WTC11 (cell line): Measurements from ENCODE around the gene PDIA6. TPM values are rescaled to one million over a fixed set of nuclear protein-coding genes. Genes with fewer than 3 reads are reported as not detected.

Source experiments
- ATAC-seq: fragments of 200-7000 bp; cut with Tn5 transposase; 2 replicates; pipeline ENCODE4 v1.10.0; 2021; ENCODE audit warnings: mild to moderate bottlenecking, moderate library complexity
- CTCF ChIA-PET: fragments of 300-600 bp; sonication (Branson Sonifier 250); formaldehyde crosslinking; loops from one replicate; lab custom pipeline; 2021; ENCODE audit warnings: antibody characterized with exemption; lab: Charles Lee
- POLR2A ChIA-PET: fragments of 350-600 bp; sonication (Branson Sonifier 250); formaldehyde crosslinking; loops from one replicate; lab custom pipeline; 2021; ENCODE audit warnings: antibody characterized with exemption; lab: Charles Lee
- DNase-seq: peaks from one replicate; pipeline ENCODE4 v3.0.0; 2021; ENCODE audit warnings: low spot score
- H3K27ac Mint-ChIP-seq: 2 replicates; pipeline ENCODE4 v1.8.0; 2021; ENCODE audit warnings: mixed read lengths
- H3K27me3 Mint-ChIP-seq: 2 replicates; pipeline ENCODE4 v1.8.0; 2021; ENCODE audit warnings: low read depth, mild to moderate bottlenecking, moderate library complexity, mixed read lengths
- H3K36me3 Mint-ChIP-seq: 2 replicates; pipeline ENCODE4 v1.8.0; 2021; ENCODE audit warnings: mixed read lengths
- H3K4me1 Mint-ChIP-seq: 2 replicates; pipeline ENCODE4 v1.8.0; 2022; ENCODE audit warnings: mixed read lengths
- H3K4me3 Mint-ChIP-seq: 2 replicates; pipeline ENCODE4 v1.8.0; 2021; ENCODE audit warnings: mild to moderate bottlenecking, moderate library complexity, mixed read lengths
- H3K9me3 Mint-ChIP-seq: 2 replicates; pipeline ENCODE4 v1.8.0; 2021; ENCODE audit warnings: mixed read lengths
- AFF4 ChIP-seq: sonication (generic); formaldehyde crosslinking; IDR thresholded peaks from 2 replicates; pipeline ENCODE4 v1.8.1; 2023; ENCODE audit warnings: mild to moderate bottlenecking, missing genetic modification reagents, borderline replicate concordance
- ATF1 ChIP-seq: sonication (generic); formaldehyde crosslinking; IDR thresholded peaks from 2 replicates; pipeline ENCODE4 v1.8.1; 2023; ENCODE audit warnings: mild to moderate bottlenecking, moderate library complexity, missing genetic modification reagents
- ATF3 ChIP-seq: sonication (generic); formaldehyde crosslinking; conservative IDR thresholded peaks from 2 replicates; pipeline ENCODE4 v1.8.1; 2022; ENCODE audit warnings: mild to moderate bottlenecking, missing genetic modification reagents
- CBFB ChIP-seq: sonication (generic); formaldehyde crosslinking; IDR thresholded peaks from 2 replicates; pipeline ENCODE4 v1.8.1; 2022; ENCODE audit warnings: mild to moderate bottlenecking, low read depth, missing genetic modification reagents
- CDX4 ChIP-seq: fragments of 250-450 bp; sonication (Bioruptor Pico); IDR thresholded peaks from 2 replicates; pipeline ENCODE4 v1.9.0; 2021; ENCODE audit warnings: moderate library complexity, mild to moderate bottlenecking, inconsistent platforms, borderline replicate concordance
- CREB1 ChIP-seq: sonication (generic); formaldehyde crosslinking; IDR thresholded peaks from 2 replicates; pipeline ENCODE4 v1.8.0; 2023; ENCODE audit warnings: mild to moderate bottlenecking, missing genetic modification reagents
- ETV6 ChIP-seq: sonication (generic); formaldehyde crosslinking; IDR thresholded peaks from 2 replicates; pipeline ENCODE4 v1.8.1; 2022; ENCODE audit warnings: mild to moderate bottlenecking, missing genetic modification reagents
- FOXJ3 ChIP-seq: sonication (generic); formaldehyde crosslinking; IDR thresholded peaks from 2 replicates; pipeline ENCODE4 v1.9.0; 2021; ENCODE audit warnings: missing genetic modification reagents, mild to moderate bottlenecking, borderline replicate concordance
- FOXP4 ChIP-seq: sonication (generic); formaldehyde crosslinking; IDR thresholded peaks from 2 replicates; pipeline ENCODE4 v1.8.0; 2022; ENCODE audit warnings: mild to moderate bottlenecking, missing genetic modification reagents
- GABPB1 ChIP-seq: sonication (generic); formaldehyde crosslinking; IDR thresholded peaks from 2 replicates; pipeline ENCODE4 v1.8.1; 2023; ENCODE audit warnings: mild to moderate bottlenecking, missing genetic modification reagents
- KAT7 ChIP-seq: sonication (generic); formaldehyde crosslinking; IDR thresholded peaks from 2 replicates; pipeline ENCODE4 v1.8.1; 2023; ENCODE audit warnings: missing genetic modification reagents, mild to moderate bottlenecking, borderline replicate concordance
- MAX ChIP-seq: sonication (generic); formaldehyde crosslinking; IDR thresholded peaks from 2 replicates; pipeline ENCODE4 v1.8.0; 2022; ENCODE audit warnings: mild to moderate bottlenecking, missing genetic modification reagents
- MXD4 ChIP-seq: fragments of 250-450 bp; sonication (Bioruptor Pico); IDR thresholded peaks from 2 replicates; pipeline ENCODE4 v1.8.0; 2021; ENCODE audit warnings: mild to moderate bottlenecking, moderate library complexity, borderline replicate concordance
- NFYB ChIP-seq: sonication (generic); formaldehyde crosslinking; conservative IDR thresholded peaks from 2 replicates; pipeline ENCODE4 v1.8.0; 2022; ENCODE audit warnings: low read depth, missing genetic modification reagents
- RELA ChIP-seq: sonication (generic); formaldehyde crosslinking; IDR thresholded peaks from 2 replicates; pipeline ENCODE4 v1.8.1; 2022; ENCODE audit warnings: missing genetic modification reagents, mild to moderate bottlenecking, borderline replicate concordance
- RORB ChIP-seq: fragments of 250-450 bp; sonication (Bioruptor Pico); IDR thresholded peaks from 2 replicates; pipeline ENCODE4 v1.9.0; 2021; ENCODE audit warnings: mild to moderate bottlenecking
- SMAD3 ChIP-seq: sonication (generic); formaldehyde crosslinking; IDR thresholded peaks from 2 replicates; pipeline ENCODE4 v1.8.0; 2022; ENCODE audit warnings: missing genetic modification reagents, mild to moderate bottlenecking, borderline replicate concordance
- TCF7 ChIP-seq: sonication (generic); formaldehyde crosslinking; IDR thresholded peaks from 2 replicates; pipeline ENCODE4 v1.8.0; 2022; ENCODE audit warnings: mild to moderate bottlenecking, low read depth, missing genetic modification reagents, moderate library complexity
- ZNF263 ChIP-seq: sonication (generic); formaldehyde crosslinking; IDR thresholded peaks from 2 replicates; pipeline ENCODE4 v1.8.1; 2022; ENCODE audit warnings: low read depth, mild to moderate bottlenecking, moderate library complexity, missing genetic modification reagents
- ZNF317 ChIP-seq: sonication (generic); formaldehyde crosslinking; IDR thresholded peaks from 2 replicates; pipeline ENCODE4 v1.8.1; 2023; ENCODE audit warnings: low read depth, mild to moderate bottlenecking, moderate library complexity, missing genetic modification reagents, borderline replicate concordance
- total RNA-seq: library from RNA; stranded (reverse); gene quantifications from 3 replicates; pipeline ENCODE4 v1.2.3, GENCODE V29; 2021

Gene PDIA6
- total RNA-seq, 1 experiment from 2014 or later = 331 TPM

GRCh38 chr2:10859278-10859677, 46.7 kb upstream of the PDIA6 start:
- ChIA-PET CTCF (no interaction called here), POLR2A (no interaction called here)
- DNase-seq (no peak), ATAC-seq (no peak)
- Mint-ChIP-seq H3K27me3 (no peaks in the 10 kb centered on the region), H3K9me3 (no peaks in the 10 kb centered on the region), H3K27ac (no peak overlapping the region), H3K36me3 (no peaks in the 10 kb centered on the region), H3K4me1 (peaks cover 7% of the 10 kb centered on the region), H3K4me3 (no peak overlapping the region)
- TF ChIP-seq CREB1 (CRISPR knock-in tag) (no peak), ATF1 (CRISPR knock-in tag) (no peak), MAX (CRISPR knock-in tag) (no peak), ZNF263 (CRISPR knock-in tag) (no peak), SMAD3 (CRISPR knock-in tag) (no peak), GABPB1 (CRISPR knock-in tag) (no peak), AFF4 (CRISPR knock-in tag) (no peak), RELA (CRISPR knock-in tag) (no peak)

GRCh38 chr2:10848541-10848940, 36.0 kb upstream of the PDIA6 start:
- Mint-ChIP-seq H3K27me3 (no peaks in the 10 kb centered on the region), H3K4me1 (peaks cover 9% of the 10 kb centered on the region), H3K4me3 (no peak overlapping the region), H3K9me3 (no peaks in the 10 kb centered on the region), H3K27ac (no peak overlapping the region), H3K36me3 (no peaks in the 10 kb centered on the region)
- TF ChIP-seq FOXP4 (CRISPR knock-in tag) (no peak), ZNF317 (CRISPR knock-in tag) (no peak), MXD4 (no peak), RORB (CRISPR knock-in tag) (no peak), TCF7 (CRISPR knock-in tag) (no peak), CDX4 (no peak), NFYB (CRISPR knock-in tag) (no peak), ATF3 (no peak), FOXJ3 (CRISPR knock-in tag) (no peak), ETV6 (CRISPR knock-in tag) (no peak), KAT7 (CRISPR knock-in tag) (no peak), CBFB (CRISPR knock-in tag) (no peak)
- ChIA-PET CTCF (interaction anchor here (1.0 to 1.6 kb wide), 4 partner anchors 12 to 32 kb away, joined by 3 to 8 read pairs (median 6); no protein-coding TSS in a partner anchor), POLR2A (no interaction called here)
- ATAC-seq (no peak), DNase-seq (no peak)
